ENCODE results near the gene TRMT2A. TPM values are rescaled to one million over a fixed set of nuclear protein-coding genes. Genes with fewer than 3 reads are reported as not detected.

Gene TRMT2A
- total RNA-seq, 1 experiment from 2014 or later = 47.1 TPM

GRCh38 chr22:20066617-20067383 lies 50.2 kb downstream of the TRMT2A start:
- H3K27ac Mint-ChIP-seq (ENCODE audit: low read depth, unreplicated experiment) = no peak overlapping the region
- peaks cover 10% of the 10 kb centered on the region for H3K4me1 Mint-ChIP-seq (ENCODE audit: insufficient read depth, unreplicated experiment)
- no TSS peak for BruUV-seq (replicated peaks)

DNA sequence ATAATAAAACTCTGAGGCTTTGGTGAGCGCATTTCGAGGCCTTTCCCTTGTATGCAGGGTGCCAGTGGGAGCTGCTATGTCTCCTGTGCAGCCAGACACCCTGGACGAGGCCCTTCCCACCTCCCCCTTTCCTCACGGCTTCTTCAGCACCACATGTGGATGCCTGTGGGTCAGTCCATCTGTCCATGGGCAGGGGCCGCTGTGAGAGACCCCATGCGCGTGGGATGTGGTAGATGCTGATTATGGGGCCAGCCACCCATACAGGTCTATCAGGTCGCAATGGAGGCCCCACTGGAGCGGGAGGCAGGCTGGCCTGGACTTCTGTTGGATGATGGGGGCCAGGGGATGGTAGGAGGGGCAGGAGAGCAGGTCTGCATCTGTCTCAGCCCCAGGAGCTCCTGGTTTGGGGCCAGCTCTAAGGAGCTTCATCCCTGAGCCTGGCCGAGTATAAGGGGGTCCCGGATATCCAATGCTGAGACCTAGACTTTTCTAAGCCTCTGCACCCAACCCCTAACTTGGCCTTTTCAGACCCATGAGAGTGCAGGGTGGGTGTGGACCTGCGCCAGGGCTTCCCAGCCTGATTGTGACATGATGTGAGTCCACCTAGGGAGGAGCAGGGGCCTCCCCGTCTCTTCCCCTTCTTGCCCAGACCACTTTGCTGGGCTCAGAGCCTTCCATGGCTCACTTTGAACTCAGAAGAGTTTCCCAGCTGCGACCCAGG lies 51.0 kb downstream of the TRMT2A start:
- CTCF ChIA-PET = interaction anchor here (1.6 kb wide), 1 partner anchor 23 kb away, joined by 3 read pairs; no protein-coding TSS in a partner anchor
- Mint-ChIP-seq H3K27ac (ENCODE audit: low read depth, unreplicated experiment) (no peak overlapping the region), H3K27me3 (ENCODE audit: insufficient read depth, unreplicated experiment) (no peaks in the 10 kb centered on the region), H3K4me1 (ENCODE audit: insufficient read depth, unreplicated experiment) (peaks cover 18% of the 10 kb centered on the region), H3K4me3 (ENCODE audit: unreplicated experiment) (no peak overlapping the region), H3K9me3 (ENCODE audit: unreplicated experiment) (no peaks in the 10 kb centered on the region), H3K36me3 (ENCODE audit: insufficient read depth, unreplicated experiment) (no peaks in the 10 kb centered on the region)
- intact Hi-C loops (cut with micrococcal nuclease) = no loop called here
- POLR2A ChIA-PET = interaction anchor here (0.7 kb wide), 1 partner anchor 26 kb away, joined by 4 read pairs; no protein-coding TSS in a partner anchor
- DNase-seq (ENCODE audit: unreplicated experiment) = no peak
- no TSS peak for BruUV-seq (replicated peaks)
- no peak for TF ChIP-seq CTCF (IDR thresholded peaks at IDR 0.05; ENCODE audit: unreplicated experiment)

More at GRCh38 chr22:20066617-20067383, 50.2 kb downstream of the TRMT2A start:
- no peak for TF ChIP-seq CTCF (IDR thresholded peaks at IDR 0.05; ENCODE audit: unreplicated experiment)
- no peak overlapping the region for H3K4me3 Mint-ChIP-seq (ENCODE audit: unreplicated experiment)
- DNase-seq (ENCODE audit: unreplicated experiment) = peak; percentile 42
- peaks cover 6% of the 10 kb centered on the region for H3K36me3 Mint-ChIP-seq (ENCODE audit: insufficient read depth, unreplicated experiment)
- no peaks in the 10 kb centered on the region for H3K27me3 Mint-ChIP-seq (ENCODE audit: insufficient read depth, unreplicated experiment)
- ChIA-PET CTCF (interaction anchor here (1.6 kb wide), 1 partner anchor 24 kb away, joined by 3 read pairs; no protein-coding TSS in a partner anchor), POLR2A (no interaction called here)
- intact Hi-C loops (cut with micrococcal nuclease) = no loop called here
- no peaks in the 10 kb centered on the region for H3K9me3 Mint-ChIP-seq (ENCODE audit: unreplicated experiment)

GRCh38 chr22:20064545-20065262 lies 52.3 kb downstream of the TRMT2A start:
- ChIA-PET CTCF (no interaction called here), POLR2A (no interaction called here)
- DNase-seq (ENCODE audit: unreplicated experiment) = no peak
- intact Hi-C loops (cut with micrococcal nuclease) = no loop called here
- H3K27me3 Mint-ChIP-seq (ENCODE audit: insufficient read depth, unreplicated experiment) = no peaks in the 10 kb centered on the region
- H3K4me3 Mint-ChIP-seq (ENCODE audit: unreplicated experiment) = no peak overlapping the region
- H3K36me3 Mint-ChIP-seq (ENCODE audit: insufficient read depth, unreplicated experiment) = no peaks in the 10 kb centered on the region
- no peak overlapping the region for H3K27ac Mint-ChIP-seq (ENCODE audit: low read depth, unreplicated experiment)
- BruUV-seq (replicated peaks) = no TSS peak
- no peaks in the 10 kb centered on the region for H3K9me3 Mint-ChIP-seq (ENCODE audit: unreplicated experiment)
- TF ChIP-seq CTCF (IDR thresholded peaks at IDR 0.05; ENCODE audit: unreplicated experiment) = no peak
- peaks cover 18% of the 10 kb centered on the region for H3K4me1 Mint-ChIP-seq (ENCODE audit: insufficient read depth, unreplicated experiment)

DNA sequence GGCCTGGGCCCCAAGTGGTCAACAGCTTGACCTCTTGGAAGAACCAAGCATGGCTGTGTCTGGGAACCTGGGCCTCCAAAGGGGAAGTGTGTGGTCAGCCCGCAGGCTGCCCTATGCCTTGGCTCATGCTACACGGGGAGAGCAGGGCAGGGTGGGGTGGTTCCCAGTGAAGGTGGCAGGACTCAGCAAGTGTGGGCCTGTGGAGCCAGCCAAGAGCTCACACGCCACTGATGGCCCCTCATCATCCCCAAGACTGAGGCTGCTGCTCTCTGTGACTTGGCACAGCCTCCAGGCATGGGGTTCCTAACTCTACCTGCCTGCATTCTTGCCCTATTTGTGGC lies 52.9 kb downstream of the TRMT2A start:
- no peaks in the 10 kb centered on the region for H3K9me3 Mint-ChIP-seq (ENCODE audit: unreplicated experiment)
- CTCF ChIA-PET = no interaction called here
- DNase-seq (ENCODE audit: unreplicated experiment) = no peak
- POLR2A ChIA-PET = no interaction called here
- H3K27ac Mint-ChIP-seq (ENCODE audit: low read depth, unreplicated experiment) = no peak overlapping the region
- peaks cover 18% of the 10 kb centered on the region for H3K4me1 Mint-ChIP-seq (ENCODE audit: insufficient read depth, unreplicated experiment)
- intact Hi-C loops (cut with micrococcal nuclease) = no loop called here
- TF ChIP-seq CTCF (IDR thresholded peaks at IDR 0.05; ENCODE audit: unreplicated experiment) = no peak
- no peaks in the 10 kb centered on the region for H3K36me3 Mint-ChIP-seq (ENCODE audit: insufficient read depth, unreplicated experiment)
- no peak overlapping the region for H3K4me3 Mint-ChIP-seq (ENCODE audit: unreplicated experiment)
- no peaks in the 10 kb centered on the region for H3K27me3 Mint-ChIP-seq (ENCODE audit: insufficient read depth, unreplicated experiment)
- no TSS peak for BruUV-seq (replicated peaks)
